ENCODE data around the gene MKRN1. TPM values are rescaled to one million over a fixed set of nuclear protein-coding genes. Genes with fewer than 3 reads are reported as not detected.
"Not testable (repeated sequence)": the region's sequence is repeated elsewhere in the genome, so short reads cannot be mapped to it uniquely, and the experiment has no call there.

MKRN1 gene
- total RNA-seq, 1 donor from 2014 or later = 110 TPM

- TF ChIP-seq CTCF (IDR thresholded peaks at IDR 0.05; ENCODE audit: unreplicated experiment) = no peak
- DNase-seq (ENCODE audit: low spot score in 2 of 2, unreplicated experiment in 2 of 2) = no peak
- Mint-ChIP-seq H3K27me3 (ENCODE audit: low read depth) (no peaks in the 10 kb centered on the region), H3K27ac (peak overlapping the region; percentile 78), H3K4me1 (peaks cover 17% of the 10 kb centered on the region), H3K4me3 (no peak overlapping the region), H3K36me3 (no peaks in the 10 kb centered on the region), H3K9me3 (no peaks in the 10 kb centered on the region)
Measured at GRCh38 chr7:140506788-140507464, 27.6 kb upstream of the MKRN1 start.

- no peaks in the 10 kb centered on the region for H3K27me3 Mint-ChIP-seq (ENCODE audit: low read depth)
- H3K4me3 Mint-ChIP-seq = no peak overlapping the region
- H3K4me1 Mint-ChIP-seq = peaks cover 7% of the 10 kb centered on the region
- H3K9me3 Mint-ChIP-seq = no peaks in the 10 kb centered on the region
- no peak for TF ChIP-seq CTCF (IDR thresholded peaks at IDR 0.05; ENCODE audit: unreplicated experiment)
- DNase-seq (ENCODE audit: low spot score in 2 of 2, unreplicated experiment in 2 of 2) = no peak
- H3K36me3 Mint-ChIP-seq = no peaks in the 10 kb centered on the region
- H3K27ac Mint-ChIP-seq = no peak overlapping the region
Measured at GRCh38 chr7:140501966-140502365, 22.7 kb upstream of the MKRN1 start.

GRCh38 chr7:140497807-140498206, 18.5 kb upstream of the MKRN1 start:
- H3K4me3 Mint-ChIP-seq; H3K9me3 Mint-ChIP-seq; H3K27ac Mint-ChIP-seq; H3K27me3 Mint-ChIP-seq (ENCODE audit: low read depth); DNase-seq (ENCODE audit: low spot score in 2 of 2, unreplicated experiment in 2 of 2); H3K36me3 Mint-ChIP-seq; H3K4me1 Mint-ChIP-seq: not testable (repeated sequence)

- Mint-ChIP-seq H3K4me1 (no peaks in the 10 kb centered on the region), H3K27me3 (ENCODE audit: low read depth) (no peaks in the 10 kb centered on the region), H3K9me3 (no peaks in the 10 kb centered on the region), H3K36me3 (no peaks in the 10 kb centered on the region), H3K27ac (no peak overlapping the region), H3K4me3 (no peak overlapping the region)
- no peak for DNase-seq (ENCODE audit: low spot score in 2 of 2, unreplicated experiment in 2 of 2)
- TF ChIP-seq CTCF (IDR thresholded peaks at IDR 0.05; ENCODE audit: unreplicated experiment) = no peak
Measured at GRCh38 chr7:140497241-140497769, 18.0 kb upstream of the MKRN1 start.

- no peaks in the 10 kb centered on the region for H3K27me3 Mint-ChIP-seq (ENCODE audit: low read depth)
- H3K4me1 Mint-ChIP-seq = no peaks in the 10 kb centered on the region
- TF ChIP-seq CTCF (IDR thresholded peaks at IDR 0.05; ENCODE audit: unreplicated experiment) = no peak
- DNase-seq (ENCODE audit: low spot score in 2 of 2, unreplicated experiment in 2 of 2) = no peak
- no peak overlapping the region for H3K4me3 Mint-ChIP-seq
- H3K9me3 Mint-ChIP-seq = no peaks in the 10 kb centered on the region
- no peak overlapping the region for H3K27ac Mint-ChIP-seq
- H3K36me3 Mint-ChIP-seq = no peaks in the 10 kb centered on the region
Measured at GRCh38 chr7:140495514-140496097, 16.3 kb upstream of the MKRN1 start.

GRCh38 chr7:140494867-140495266, 15.6 kb upstream of the MKRN1 start:
- no peaks in the 10 kb centered on the region for H3K36me3 Mint-ChIP-seq

More at GRCh38 chr7:140494867-140495266, 15.6 kb upstream of the MKRN1 start:
- Mint-ChIP-seq H3K9me3 (no peaks in the 10 kb centered on the region), H3K27me3 (ENCODE audit: low read depth) (no peaks in the 10 kb centered on the region), H3K27ac (no peak overlapping the region), H3K4me3 (no peak overlapping the region), H3K4me1 (no peaks in the 10 kb centered on the region)
- TF ChIP-seq CTCF (IDR thresholded peaks at IDR 0.05; ENCODE audit: unreplicated experiment) = no peak
- no peak for DNase-seq (ENCODE audit: low spot score in 2 of 2, unreplicated experiment in 2 of 2)

All from mesothelial cell of epicardium (in vitro differentiated cells).